Endodermal cell (in vitro differentiated cells): ENCODE measurements around the gene IQCE. TPM values are rescaled to one million over a fixed set of nuclear protein-coding genes. Genes with fewer than 3 reads are reported as not detected.

Source experiments
- DNase-seq: peaks from one replicate; pipeline ENCODE4 v3.0.0-alpha.2; 2017
- H3K27ac ChIP-seq: 2 replicates; pipeline ENCODE4 v1.5.1; 2013; ENCODE audit warnings: mild to moderate bottlenecking, low read depth, low read length, moderate library complexity
- H3K27me3 ChIP-seq: 2 replicates; pipeline ENCODE4 v1.6.1; 2013; ENCODE audit warnings: mild to moderate bottlenecking, low read length, moderate library complexity; ENCODE audit not compliant: insufficient read depth, control insufficient read depth, poor library complexity, severe bottlenecking
- H3K36me3 ChIP-seq: 2 replicates; pipeline ENCODE4 v1.7.0; 2013; ENCODE audit warnings: mild to moderate bottlenecking, low read length, moderate library complexity; ENCODE audit not compliant: control insufficient read depth, insufficient read depth
- H3K4me1 ChIP-seq: one replicate; pipeline ENCODE4 v1.7.0; 2013; ENCODE audit warnings: low read length; ENCODE audit not compliant: control insufficient read depth, insufficient read depth
- H3K4me3 ChIP-seq: 2 replicates; pipeline ENCODE4 v1.5.1; 2013; ENCODE audit warnings: mild to moderate bottlenecking, low read length, moderate library complexity
- H3K9ac ChIP-seq: 2 replicates; pipeline ENCODE4 v1.6.1; 2013; ENCODE audit warnings: mild to moderate bottlenecking, low read length, moderate library complexity; ENCODE audit not compliant: poor library complexity, severe bottlenecking; ENCODE audit errors: extremely low read depth
- H3K9me3 ChIP-seq: 2 replicates; pipeline ENCODE4 v1.6.1; 2013; ENCODE audit warnings: mild to moderate bottlenecking, low read length, moderate library complexity; ENCODE audit not compliant: control insufficient read depth
- H3K27ac Mint-ChIP-seq: 2 replicates; pipeline ENCODE4 v1.8.0; 2020; ENCODE audit warnings: mixed read lengths
- H3K27me3 Mint-ChIP-seq: 2 replicates; pipeline ENCODE4 v1.8.0; 2021; ENCODE audit warnings: mild to moderate bottlenecking, mixed read lengths; ENCODE audit not compliant: insufficient read depth
- H3K36me3 Mint-ChIP-seq: 2 replicates; pipeline ENCODE4 v1.8.0; 2020; ENCODE audit warnings: low read depth, mixed read lengths
- H3K4me1 Mint-ChIP-seq: 2 replicates; pipeline ENCODE4 v1.8.0; 2020; ENCODE audit warnings: mixed read lengths
- H3K4me3 Mint-ChIP-seq: 2 replicates; pipeline ENCODE4 v1.8.0; 2020; ENCODE audit warnings: mild to moderate bottlenecking, moderate library complexity, mixed read lengths
- H3K9me3 Mint-ChIP-seq: 2 replicates; pipeline ENCODE4 v1.8.0; 2020; ENCODE audit warnings: mild to moderate bottlenecking, mixed read lengths
- CTCF ChIP-seq: fragments of 200-600 bp; sonication (generic); conservative IDR thresholded peaks from 2 replicates; pipeline ENCODE4 v1.5.0; 2021; ENCODE audit warnings: antibody characterized with exemption, mild to moderate bottlenecking
- WGBS, 2 experiments: methylation state at CpG; one replicate each; pipeline versions ENCODE4 v1.1.5 to v1.1.7; 2013; ENCODE audit warnings: missing lambda C conversion rate in 2 of 2, mixed read lengths in 1 of 2; ENCODE audit not compliant: insufficient coverage in 1 of 2, insufficient read length in 1 of 2; 5-methylcytosine and 5-hydroxymethylcytosine counted together
- total RNA-seq, 2 donors: library from RNA; stranded (reverse); fragmentation: NEBNext Ultra II Directional in 1 of 2; extraction: Animal tissue kit (Norgen Biotek cat#: 25700) in 1 of 2; gene quantifications; 2 replicates in 1 of 2; 3 replicates in 1 of 2; pipeline ENCODE4 v1.2.1, GENCODE V29; 2021

IQCE gene
- total RNA-seq, 2 donors from 2014 or later: 15.4 to 20.8 TPM

DNA sequence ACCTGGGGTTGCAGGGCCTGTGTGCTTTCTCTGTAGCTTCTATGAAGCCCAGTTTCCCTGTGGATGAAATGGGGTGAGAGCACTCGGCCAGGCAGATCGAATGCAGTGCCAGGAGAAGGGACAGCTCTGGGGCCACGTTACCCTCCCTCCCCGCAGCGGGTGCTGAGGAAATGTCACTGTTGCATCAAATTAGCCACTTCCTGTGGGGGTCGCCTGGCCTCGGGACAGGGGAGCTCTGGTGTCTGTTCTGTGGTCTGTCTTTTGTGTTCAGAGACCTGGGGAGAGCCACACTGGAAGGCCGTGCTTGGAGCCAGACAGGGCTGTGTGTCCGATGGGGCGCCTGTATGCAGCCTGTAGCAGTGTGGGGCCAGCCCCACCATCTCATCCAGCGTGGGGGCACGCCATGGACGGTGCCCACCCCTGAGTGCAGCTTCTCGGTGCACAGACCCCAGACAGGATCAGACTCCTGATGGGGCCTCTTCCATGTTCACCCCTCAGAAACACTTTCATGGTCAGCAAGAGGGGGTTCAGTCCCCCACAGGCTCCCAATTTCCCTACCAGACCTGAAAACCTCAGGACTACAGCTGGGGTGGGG, 86.6 kb downstream of the IQCE start:
- Mint-ChIP-seq H3K27ac (peak overlapping the region; percentile 87), H3K4me3 (no peak overlapping the region), H3K9me3 (no peaks in the 10 kb centered on the region), H3K36me3 (peaks cover 4% of the 10 kb centered on the region), H3K27me3 (no peaks in the 10 kb centered on the region), H3K4me1 (peaks cover 9% of the 10 kb centered on the region)
- 72 to 88% methylated on average over 13 to 14 of the region's 14 CpGs for WGBS, 2 experiments
- Histone ChIP-seq H3K36me3 (peaks cover 17% of the 10 kb centered on the region), H3K27ac (peak overlapping the region; percentile 78), H3K4me3 (no peak overlapping the region), H3K9me3 (no peaks in the 10 kb centered on the region), H3K4me1 (no peaks in the 10 kb centered on the region), H3K27me3 (no peaks in the 10 kb centered on the region), H3K9ac (no peak overlapping the region)
- no peak for TF ChIP-seq CTCF
- DNase-seq: peak; percentile 70

- TF ChIP-seq CTCF: no peak
- Mint-ChIP-seq H3K27me3 (no peaks in the 10 kb centered on the region), H3K36me3 (peaks cover 10% of the 10 kb centered on the region), H3K9me3 (no peaks in the 10 kb centered on the region), H3K27ac (no peak overlapping the region), H3K4me1 (peaks cover 9% of the 10 kb centered on the region), H3K4me3 (no peak overlapping the region)
- Histone ChIP-seq H3K27ac (no peak overlapping the region), H3K27me3 (no peaks in the 10 kb centered on the region), H3K4me3 (no peak overlapping the region), H3K9me3 (no peaks in the 10 kb centered on the region), H3K4me1 (no peaks in the 10 kb centered on the region), H3K9ac (no peak overlapping the region), H3K36me3 (peaks cover 17% of the 10 kb centered on the region)
- 93 to 96% methylated on average over 5 to 10 of the region's 10 CpGs for WGBS, 2 experiments
- DNase-seq: no peak
Measured at GRCh38 chr7:2646336-2646679, 87.5 kb downstream of the IQCE start.

- Mint-ChIP-seq H3K4me3 (no peak overlapping the region), H3K9me3 (no peaks in the 10 kb centered on the region), H3K27me3 (no peaks in the 10 kb centered on the region), H3K36me3 (peaks cover 14% of the 10 kb centered on the region), H3K4me1 (peaks cover 9% of the 10 kb centered on the region), H3K27ac (no peak overlapping the region)
- H3K27ac ChIP-seq: no peak overlapping the region
- peak; percentile 94 for DNase-seq
- H3K9me3 ChIP-seq: no peaks in the 10 kb centered on the region
- H3K36me3 ChIP-seq: peaks cover 20% of the 10 kb centered on the region
- H3K9ac ChIP-seq: no peak overlapping the region
- 93 to 94% methylated on average over 41 to 66 of the region's 73 CpGs for WGBS, 2 experiments
- H3K27me3 ChIP-seq: no peaks in the 10 kb centered on the region
- no peak for TF ChIP-seq CTCF
- no peak overlapping the region for H3K4me3 ChIP-seq
- no peaks in the 10 kb centered on the region for H3K4me1 ChIP-seq
Measured at GRCh38 chr7:2646680-2647571, 88.1 kb downstream of the IQCE start.
